A673 (cell line): Measurements from ENCODE around the gene ST7. TPM values are rescaled to one million over a fixed set of nuclear protein-coding genes. Genes with fewer than 3 reads are reported as not detected.

Experiments used
- BruUV-seq: library from RNA; stranded (reverse); fragments of 400-500 nt; replicated peaks from 2 replicates; lab custom pipeline; 2021; lab: Mats Ljungman, UMichigan
- CTCF ChIA-PET: fragments of 300-600 bp; sonication (Branson Sonifier 250); formaldehyde crosslinking; loops from one replicate; lab custom pipeline; 2022; ENCODE audit warnings: antibody characterized with exemption; lab: Charles Lee
- POLR2A ChIA-PET: fragments of 300-600 bp; sonication (Branson Sonifier 250); formaldehyde crosslinking; loops from one replicate; lab custom pipeline; 2022; ENCODE audit warnings: antibody characterized with exemption; ENCODE audit not compliant: low non-redundant PET; lab: Charles Lee
- DNase-seq: peaks from one replicate; pipeline ENCODE4 v3.0.0-alpha.2; 2015; ENCODE audit warnings: low spot score
- H3K27ac ChIP-seq: fragments of 200-600 bp; sonication (generic); 2 replicates; pipeline ENCODE4 v1.5.1; 2016; ENCODE audit warnings: mixed run types, low read depth, mild to moderate bottlenecking, mixed read lengths, antibody characterized with exemption, low read length; ENCODE audit not compliant: poor library complexity, severe bottlenecking
- H3K27me3 ChIP-seq: fragments of 200-600 bp; sonication (generic); replicated peaks from 2 replicates; pipeline ENCODE4 v1.6.1; 2017; ENCODE audit warnings: mixed run types, low read depth, mild to moderate bottlenecking, mixed read lengths, antibody characterized with exemption, low read length; ENCODE audit not compliant: insufficient read depth, poor library complexity
- H3K36me3 ChIP-seq: fragments of 200-600 bp; sonication (generic); 2 replicates; pipeline ENCODE4 v1.6.1; 2016; ENCODE audit warnings: mixed run types, mild to moderate bottlenecking, mixed read lengths, antibody characterized with exemption, low read length; ENCODE audit not compliant: insufficient read depth, poor library complexity, severe bottlenecking
- H3K4me1 ChIP-seq: fragments of 200-600 bp; sonication (generic); 2 replicates; pipeline ENCODE4 v1.6.1; 2017; ENCODE audit warnings: mixed run types, mild to moderate bottlenecking, mixed read lengths, antibody characterized with exemption, low read length; ENCODE audit not compliant: insufficient read depth, poor library complexity, severe bottlenecking
- H3K4me3 ChIP-seq: fragments of 200-600 bp; sonication (generic); 2 replicates; pipeline ENCODE4 v1.5.1; 2016; ENCODE audit warnings: low read depth, mixed run types, mild to moderate bottlenecking, mixed read lengths, low read length; ENCODE audit not compliant: poor library complexity, severe bottlenecking
- H3K9me3 ChIP-seq: fragments of 200-600 bp; sonication (generic); 2 replicates; pipeline ENCODE4 v1.6.1; 2016; ENCODE audit warnings: mixed run types, low read depth, mild to moderate bottlenecking, mixed read lengths, antibody characterized with exemption, low read length; ENCODE audit not compliant: poor library complexity, severe bottlenecking
- EZH2 ChIP-seq: fragments of 200-600 bp; sonication (generic); IDR thresholded peaks from 2 replicates; pipeline ENCODE4 v1.6.1; 2017; ENCODE audit warnings: borderline replicate concordance, low read depth, mild to moderate bottlenecking, mixed read lengths, antibody characterized with exemption, low read length; ENCODE audit not compliant: poor library complexity, severe bottlenecking
- intact Hi-C: fragments of 100-400 bp; cut with micrococcal nuclease; formaldehyde crosslinking; loops from one replicate; pipeline ENCODE4 v1.10.0; 2022; ENCODE audit not compliant: unreplicated experiment
- total RNA-seq: library from RNA; stranded (reverse); gene quantifications from 2 replicates; pipeline ENCODE4 v1.2.3, GENCODE V29; 2021
- TF ChIP-seq, protein P1 (sequence below): fragments of 300-800, 200-600 bp; sonication (generic); conservative IDR thresholded peaks from 2 replicates; pipeline ENCODE4 v1.5.1; 2017; ENCODE audit warnings: low read depth, mild to moderate bottlenecking, antibody characterized with exemption, low read length, moderate library complexity, mixed read lengths

Gene ST7
- total RNA-seq, 1 experiment from 2014 or later = 24.3 TPM

DNA sequence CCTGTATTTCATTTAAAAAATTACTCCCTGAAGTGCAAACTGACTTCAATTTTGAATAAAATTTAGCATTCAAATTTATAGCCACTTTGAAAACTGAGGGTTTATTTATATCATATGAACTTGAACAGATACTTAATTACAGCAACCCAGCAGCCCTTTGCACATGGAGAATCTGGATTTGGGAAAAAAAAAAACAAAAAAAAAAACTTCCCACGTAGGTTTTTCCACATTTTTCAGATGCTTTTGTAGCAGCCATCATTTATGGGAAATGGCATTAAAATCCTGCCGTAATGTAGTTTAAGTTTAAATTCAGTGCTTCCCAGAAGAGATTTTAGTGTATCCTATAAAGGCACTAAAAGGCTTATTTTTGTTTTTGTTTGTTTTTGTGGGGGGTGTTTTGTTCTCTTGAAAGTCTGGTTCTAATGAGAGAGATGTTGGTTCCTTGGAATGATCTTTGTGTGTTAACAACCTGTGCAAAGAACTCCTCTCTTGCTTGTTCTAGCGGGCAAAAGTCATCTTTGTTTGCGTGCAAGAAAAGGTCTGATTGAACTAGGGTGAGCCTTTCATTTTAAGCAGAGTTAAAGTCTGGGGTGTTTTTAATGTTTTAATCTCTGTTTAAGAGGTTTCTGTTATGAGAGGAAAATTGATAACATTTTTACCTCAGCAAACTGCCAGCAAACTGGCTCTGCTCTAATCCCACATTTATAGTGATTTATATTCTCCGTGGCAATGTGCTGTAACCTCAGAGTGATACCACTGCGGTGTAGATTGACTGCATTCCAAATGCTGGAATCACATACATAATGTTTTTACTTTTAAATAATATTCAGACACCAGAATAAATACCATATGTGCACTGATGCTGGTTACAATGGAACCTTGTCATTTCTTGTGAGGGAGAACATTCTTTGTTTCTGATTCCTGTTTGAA lies 264.1 kb downstream of the ST7 start:
- TF ChIP-seq, protein P1, sequence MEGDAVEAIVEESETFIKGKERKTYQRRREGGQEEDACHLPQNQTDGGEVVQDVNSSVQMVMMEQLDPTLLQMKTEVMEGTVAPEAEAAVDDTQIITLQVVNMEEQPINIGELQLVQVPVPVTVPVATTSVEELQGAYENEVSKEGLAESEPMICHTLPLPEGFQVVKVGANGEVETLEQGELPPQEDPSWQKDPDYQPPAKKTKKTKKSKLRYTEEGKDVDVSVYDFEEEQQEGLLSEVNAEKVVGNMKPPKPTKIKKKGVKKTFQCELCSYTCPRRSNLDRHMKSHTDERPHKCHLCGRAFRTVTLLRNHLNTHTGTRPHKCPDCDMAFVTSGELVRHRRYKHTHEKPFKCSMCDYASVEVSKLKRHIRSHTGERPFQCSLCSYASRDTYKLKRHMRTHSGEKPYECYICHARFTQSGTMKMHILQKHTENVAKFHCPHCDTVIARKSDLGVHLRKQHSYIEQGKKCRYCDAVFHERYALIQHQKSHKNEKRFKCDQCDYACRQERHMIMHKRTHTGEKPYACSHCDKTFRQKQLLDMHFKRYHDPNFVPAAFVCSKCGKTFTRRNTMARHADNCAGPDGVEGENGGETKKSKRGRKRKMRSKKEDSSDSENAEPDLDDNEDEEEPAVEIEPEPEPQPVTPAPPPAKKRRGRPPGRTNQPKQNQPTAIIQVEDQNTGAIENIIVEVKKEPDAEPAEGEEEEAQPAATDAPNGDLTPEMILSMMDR = no peak
- no peak for TF ChIP-seq EZH2
- H3K27ac ChIP-seq = no peak overlapping the region
- CTCF ChIA-PET = no interaction called here
- H3K4me3 ChIP-seq = no peak overlapping the region
- no peak for DNase-seq
- no peaks in the 10 kb centered on the region for H3K4me1 ChIP-seq
- intact Hi-C loops = no loop called here
- no peaks in the 10 kb centered on the region for H3K36me3 ChIP-seq
- BruUV-seq = no TSS peak
- POLR2A ChIA-PET = no interaction called here
- H3K9me3 ChIP-seq = no peaks in the 10 kb centered on the region
- no peaks in the 10 kb centered on the region for H3K27me3 ChIP-seq

DNA sequence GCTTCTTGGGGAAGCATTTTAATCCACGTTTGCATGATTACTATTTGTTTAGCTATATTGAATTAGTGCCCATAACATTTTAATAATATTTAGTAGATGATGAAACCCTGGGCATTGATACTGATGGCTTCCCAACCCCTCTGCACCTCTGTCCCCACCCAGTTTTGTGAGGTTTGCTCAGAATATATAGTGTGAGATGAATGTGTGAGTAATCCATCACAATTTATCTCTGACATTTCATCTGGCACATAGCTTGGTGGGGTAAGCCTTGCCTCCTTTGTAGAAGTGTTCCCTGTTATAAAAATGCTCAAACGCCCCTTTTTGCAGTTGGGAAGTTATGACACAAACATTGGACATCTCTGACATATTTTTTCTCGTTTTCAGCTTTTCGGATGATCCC lies 265.4 kb downstream of the ST7 start:
- Histone ChIP-seq H3K4me1 (no peaks in the 10 kb centered on the region), H3K9me3 (no peaks in the 10 kb centered on the region), H3K27ac (no peak overlapping the region), H3K27me3 (no peaks in the 10 kb centered on the region), H3K4me3 (no peak overlapping the region), H3K36me3 (no peaks in the 10 kb centered on the region)
- intact Hi-C loops = no loop called here
- ChIA-PET CTCF (interaction anchor here (0.7 kb wide), 1 partner anchor 168 kb away, joined by 3 read pairs; no protein-coding TSS in a partner anchor), POLR2A (no interaction called here)
- TF ChIP-seq, protein P1 = no peak
- no peak for TF ChIP-seq EZH2
- BruUV-seq = no TSS peak
- no peak for DNase-seq

DNA sequence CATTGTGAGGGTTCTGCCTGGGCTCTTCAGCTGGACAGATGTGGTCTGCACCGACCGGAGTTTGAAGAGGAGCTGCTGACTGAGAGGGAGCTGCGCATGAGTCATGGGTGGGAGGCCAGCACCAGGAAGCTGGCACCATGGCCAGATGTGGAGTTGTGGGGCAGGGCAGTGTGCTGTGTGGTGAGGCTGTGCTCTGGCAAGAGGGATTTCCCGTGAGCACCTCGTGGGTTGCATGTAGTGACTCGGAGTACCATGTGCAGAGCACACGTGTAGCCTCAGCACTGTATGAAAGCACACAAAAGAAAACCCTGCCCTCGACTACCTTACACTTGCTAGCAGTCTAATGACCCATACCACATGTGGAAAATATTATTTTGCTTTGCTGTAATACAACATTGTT lies 266.2 kb downstream of the ST7 start:
- Histone ChIP-seq H3K27ac (no peak overlapping the region), H3K36me3 (no peaks in the 10 kb centered on the region), H3K27me3 (no peaks in the 10 kb centered on the region), H3K9me3 (no peaks in the 10 kb centered on the region), H3K4me1 (no peaks in the 10 kb centered on the region), H3K4me3 (no peak overlapping the region)
- ChIA-PET POLR2A (no interaction called here), CTCF (no interaction called here)
- BruUV-seq = no TSS peak
- intact Hi-C loops = no loop called here
- DNase-seq = no peak
- TF ChIP-seq, protein P1 = no peak
- TF ChIP-seq EZH2 = no peak
